HCT116 (cell line): Measurements from ENCODE around the gene BCAR1. TPM values are rescaled to one million over a fixed set of nuclear protein-coding genes. Genes with fewer than 3 reads are reported as not detected.

Experiments
- ATAC-seq: fragments of 200-7000 bp; cut with Tn5 transposase; 2 replicates; pipeline ENCODE4 v1.9.1; 2020; ENCODE audit warnings: mild to moderate bottlenecking, moderate library complexity
- BruUV-seq: library from RNA; stranded (reverse); fragments of 400-500 nt; replicated peaks from 2 replicates; lab custom pipeline; 2021; lab: Mats Ljungman, UMichigan
- CTCF ChIA-PET: fragments of 300-600 bp; sonication (Branson Sonifier 250); formaldehyde crosslinking; loops from one replicate; lab custom pipeline; 2021; ENCODE audit warnings: antibody characterized with exemption; lab: Charles Lee
- POLR2A ChIA-PET: fragments of 300-600, 350-600 bp; sonication (Branson Sonifier 250); formaldehyde crosslinking; loops from one replicate; lab custom pipeline; 2021; ENCODE audit warnings: antibody characterized with exemption; lab: Charles Lee
- RAD21 ChIA-PET, 2 experiments: fragments of 300-600 bp; sonication (Branson Sonifier 250); formaldehyde crosslinking; loops; one replicate each; lab custom pipeline; 2023; ENCODE audit warnings: low total read pairs in 2 of 2; ENCODE audit not compliant: uncharacterized antibody in 2 of 2, unreplicated experiment in 2 of 2, low non-redundant PET in 1 of 2; lab: Charles Lee
- DNase-seq: peaks from one replicate; pipeline ENCODE4 v3.0.0-alpha.2; 2010; ENCODE audit warnings: low read depth, low spot score
- H2AFZ ChIP-seq: fragments of 200-600 bp; shearing (Covaris generic), sonication (generic); 2 replicates; pipeline ENCODE4 v1.6.1; 2017; ENCODE audit warnings: low read depth, mixed run types, mixed read lengths, antibody characterized with exemption, low read length; ENCODE audit not compliant: poor library complexity, severe bottlenecking
- H3K27ac ChIP-seq: 2 replicates; pipeline ENCODE4 v1.5.1; 2012; ENCODE audit warnings: low read depth, low read length
- H3K27me3 ChIP-seq: fragments of 200-600 bp; sonication (generic); 2 replicates; pipeline ENCODE4 v1.6.1; 2016; ENCODE audit warnings: mixed run types, low read length, mixed read lengths; ENCODE audit not compliant: insufficient read depth
- H3K36me3 ChIP-seq, 2 experiments: fragments of 200-500 bp in 1 of 2; fragments of 200-600 bp in 1 of 2; sonication (Bioruptor generic) in 1 of 2; sonication (generic) in 1 of 2; 2 replicates each; pipeline versions ENCODE4 v1.5.1 to v1.6.1; 2014 to 2016; ENCODE audit warnings: low read length in 2 of 2, inconsistent platforms in 1 of 2, mixed read lengths in 1 of 2, mixed run types in 1 of 2; ENCODE audit not compliant: insufficient read depth in 2 of 2, control insufficient read depth in 1 of 2
- H3K4me1 ChIP-seq, 2 experiments: fragments of 200-600 bp in 1 of 2; sonication (generic) in 1 of 2; 2 replicates each; pipeline versions ENCODE4 v1.5.1 to v1.6.1; 2012 to 2017; ENCODE audit warnings: low read length in 2 of 2, inconsistent platforms in 1 of 2, mild to moderate bottlenecking in 1 of 2, mixed read lengths in 1 of 2, mixed run types in 1 of 2, moderate library complexity in 1 of 2; ENCODE audit not compliant: insufficient read depth in 2 of 2, control insufficient read depth in 1 of 2
- H3K4me2 ChIP-seq: fragments of 200-600 bp; sonication (generic); 2 replicates; pipeline ENCODE4 v1.6.1; 2017; ENCODE audit warnings: mixed run types, low read length, mixed read lengths
- H3K4me3 ChIP-seq, 2 experiments: fragments of 200-600 bp in 1 of 2; sonication (generic) in 1 of 2; replicated peaks in 1 of 2; 2 replicates each; pipeline ENCODE4 v1.5.1; 2011 to 2016; ENCODE audit warnings: low read length in 2 of 2, control low read depth in 1 of 2, low read depth in 1 of 2, mild to moderate bottlenecking in 1 of 2, mixed read lengths in 1 of 2, mixed run types in 1 of 2
- H3K79me2 ChIP-seq: fragments of 200-600 bp; sonication (generic); 2 replicates; pipeline ENCODE4 v1.6.1; 2017; ENCODE audit warnings: mild to moderate bottlenecking, mixed run types, low read length, moderate library complexity, mixed read lengths; ENCODE audit not compliant: insufficient read depth
- H3K9ac ChIP-seq: fragments of 200-600 bp; sonication (generic); 2 replicates; pipeline ENCODE4 v1.6.1; 2016; ENCODE audit warnings: low read length, mixed read lengths
- H3K9me2 ChIP-seq: fragments of 200-600 bp; sonication (generic), shearing (Covaris generic); 2 replicates; pipeline ENCODE4 v1.6.1; 2017; ENCODE audit warnings: mixed run types, mild to moderate bottlenecking, moderate library complexity; ENCODE audit not compliant: insufficient read depth
- H3K9me3 ChIP-seq, 2 experiments: fragments of 200-500 bp in 1 of 2; fragments of 200-600 bp in 1 of 2; sonication (Bioruptor generic) in 1 of 2; sonication (generic) in 1 of 2; 2 replicates each; pipeline ENCODE4 v1.6.1; 2014 to 2017; ENCODE audit warnings: low read length in 2 of 2, mixed read lengths in 2 of 2, inconsistent platforms in 1 of 2, low read depth in 1 of 2, mild to moderate bottlenecking in 1 of 2, mixed run types in 1 of 2, moderate library complexity in 1 of 2; ENCODE audit not compliant: control insufficient read depth in 1 of 2, insufficient read depth in 1 of 2
- H4K20me1 ChIP-seq: fragments of 200-600 bp; sonication (generic), shearing (Covaris generic); 2 replicates; pipeline ENCODE4 v1.6.1; 2017; ENCODE audit warnings: mixed run types, mild to moderate bottlenecking, moderate library complexity; ENCODE audit not compliant: insufficient read depth
- CEBPB ChIP-seq: IDR thresholded peaks from 2 replicates; pipeline ENCODE4 v1.6.1; 2012; ENCODE audit warnings: low read depth
- EGR1 ChIP-seq: IDR thresholded peaks from 2 replicates; pipeline ENCODE4 v1.6.1; 2012; ENCODE audit warnings: low read depth
- ELF1 ChIP-seq: IDR thresholded peaks from 2 replicates; pipeline ENCODE4 v1.6.1; 2012; ENCODE audit warnings: low read depth, borderline replicate concordance
- POLR2A ChIP-seq: IDR thresholded peaks from 2 replicates; pipeline ENCODE4 v1.7.0; 2011; ENCODE audit warnings: borderline replicate concordance; ENCODE audit not compliant: insufficient read depth, insufficient read length; ENCODE audit errors: extremely low read depth
- POLR2AphosphoS5 ChIP-seq: IDR thresholded peaks from 2 replicates; pipeline ENCODE4 v1.6.1; 2011; ENCODE audit warnings: mild to moderate bottlenecking, low read depth, low read length, moderate library complexity
- SIN3A ChIP-seq: IDR thresholded peaks from 2 replicates; pipeline ENCODE4 v1.6.1; 2012; ENCODE audit warnings: low read depth
- SP1 ChIP-seq: IDR thresholded peaks from 2 replicates; pipeline ENCODE4 v1.6.1; 2012; ENCODE audit warnings: low read depth
- SRF ChIP-seq: IDR thresholded peaks from 2 replicates; pipeline ENCODE4 v1.6.1; 2012; ENCODE audit warnings: low read depth
- TCF7L2 ChIP-seq: IDR thresholded peaks from 2 replicates; pipeline ENCODE4 v1.7.0; 2011; ENCODE audit warnings: borderline replicate concordance, inconsistent platforms; ENCODE audit not compliant: insufficient read depth, insufficient read length; ENCODE audit errors: extremely low read depth
- intact Hi-C: fragments of 100-400 bp; cut with micrococcal nuclease; formaldehyde crosslinking; loops from 2 replicates; pipeline ENCODE4 v1.10.0; 2022
- total RNA-seq: library from RNA; stranded (reverse); gene quantifications from one replicate; pipeline ENCODE4 v1.2.1, GENCODE V29; 2021; ENCODE audit not compliant: unreplicated experiment
- TF ChIP-seq, protein P1 (sequence below): IDR thresholded peaks from 2 replicates; pipeline ENCODE4 v1.6.1; 2011; ENCODE audit warnings: mild to moderate bottlenecking, low read length, moderate library complexity; ENCODE audit not compliant: insufficient replicate concordance; ENCODE audit errors: extremely low read depth
- TF ChIP-seq, protein P2 (sequence below): IDR thresholded peaks from 2 replicates; pipeline ENCODE4 v1.6.1; 2012
- TF ChIP-seq, protein P3 (sequence below): IDR thresholded peaks from 2 replicates; pipeline ENCODE4 v1.6.1; 2012; ENCODE audit warnings: low read depth

Gene BCAR1
- total RNA-seq, 1 experiment from 2014 or later = 49.6 TPM

DNA sequence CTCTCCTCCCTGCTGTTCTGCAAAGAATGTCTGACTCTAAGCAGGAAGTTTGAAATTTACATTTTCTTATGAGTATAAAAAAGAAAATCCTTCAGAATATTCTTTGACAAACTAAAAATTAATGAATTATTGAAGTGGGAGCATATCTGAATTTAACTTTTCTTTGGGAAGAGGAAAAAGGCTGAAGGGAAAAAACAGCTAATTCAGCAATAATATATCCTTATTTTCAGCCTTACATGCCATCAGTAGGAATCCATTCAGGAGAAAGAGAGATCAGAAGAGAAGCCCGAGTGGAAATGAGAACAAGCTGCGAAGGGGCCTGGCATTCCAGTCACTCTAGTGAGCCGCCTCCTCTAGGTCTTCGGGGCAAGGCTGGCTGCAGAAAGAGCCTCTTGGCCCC is 41.7 kb upstream of the BCAR1 start (continued):
- TF ChIP-seq, protein P1, sequence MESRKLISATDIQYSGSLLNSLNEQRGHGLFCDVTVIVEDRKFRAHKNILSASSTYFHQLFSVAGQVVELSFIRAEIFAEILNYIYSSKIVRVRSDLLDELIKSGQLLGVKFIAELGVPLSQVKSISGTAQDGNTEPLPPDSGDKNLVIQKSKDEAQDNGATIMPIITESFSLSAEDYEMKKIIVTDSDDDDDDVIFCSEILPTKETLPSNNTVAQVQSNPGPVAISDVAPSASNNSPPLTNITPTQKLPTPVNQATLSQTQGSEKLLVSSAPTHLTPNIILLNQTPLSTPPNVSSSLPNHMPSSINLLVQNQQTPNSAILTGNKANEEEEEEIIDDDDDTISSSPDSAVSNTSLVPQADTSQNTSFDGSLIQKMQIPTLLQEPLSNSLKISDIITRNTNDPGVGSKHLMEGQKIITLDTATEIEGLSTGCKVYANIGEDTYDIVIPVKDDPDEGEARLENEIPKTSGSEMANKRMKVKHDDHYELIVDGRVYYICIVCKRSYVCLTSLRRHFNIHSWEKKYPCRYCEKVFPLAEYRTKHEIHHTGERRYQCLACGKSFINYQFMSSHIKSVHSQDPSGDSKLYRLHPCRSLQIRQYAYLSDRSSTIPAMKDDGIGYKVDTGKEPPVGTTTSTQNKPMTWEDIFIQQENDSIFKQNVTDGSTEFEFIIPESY = no peak
- TF ChIP-seq, protein P2, sequence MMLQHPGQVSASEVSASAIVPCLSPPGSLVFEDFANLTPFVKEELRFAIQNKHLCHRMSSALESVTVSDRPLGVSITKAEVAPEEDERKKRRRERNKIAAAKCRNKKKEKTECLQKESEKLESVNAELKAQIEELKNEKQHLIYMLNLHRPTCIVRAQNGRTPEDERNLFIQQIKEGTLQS = no peak
- TF ChIP-seq EGR1 (no peak), POLR2AphosphoS5 (no peak), TCF7L2 (no peak)
- TF ChIP-seq, protein P3, sequence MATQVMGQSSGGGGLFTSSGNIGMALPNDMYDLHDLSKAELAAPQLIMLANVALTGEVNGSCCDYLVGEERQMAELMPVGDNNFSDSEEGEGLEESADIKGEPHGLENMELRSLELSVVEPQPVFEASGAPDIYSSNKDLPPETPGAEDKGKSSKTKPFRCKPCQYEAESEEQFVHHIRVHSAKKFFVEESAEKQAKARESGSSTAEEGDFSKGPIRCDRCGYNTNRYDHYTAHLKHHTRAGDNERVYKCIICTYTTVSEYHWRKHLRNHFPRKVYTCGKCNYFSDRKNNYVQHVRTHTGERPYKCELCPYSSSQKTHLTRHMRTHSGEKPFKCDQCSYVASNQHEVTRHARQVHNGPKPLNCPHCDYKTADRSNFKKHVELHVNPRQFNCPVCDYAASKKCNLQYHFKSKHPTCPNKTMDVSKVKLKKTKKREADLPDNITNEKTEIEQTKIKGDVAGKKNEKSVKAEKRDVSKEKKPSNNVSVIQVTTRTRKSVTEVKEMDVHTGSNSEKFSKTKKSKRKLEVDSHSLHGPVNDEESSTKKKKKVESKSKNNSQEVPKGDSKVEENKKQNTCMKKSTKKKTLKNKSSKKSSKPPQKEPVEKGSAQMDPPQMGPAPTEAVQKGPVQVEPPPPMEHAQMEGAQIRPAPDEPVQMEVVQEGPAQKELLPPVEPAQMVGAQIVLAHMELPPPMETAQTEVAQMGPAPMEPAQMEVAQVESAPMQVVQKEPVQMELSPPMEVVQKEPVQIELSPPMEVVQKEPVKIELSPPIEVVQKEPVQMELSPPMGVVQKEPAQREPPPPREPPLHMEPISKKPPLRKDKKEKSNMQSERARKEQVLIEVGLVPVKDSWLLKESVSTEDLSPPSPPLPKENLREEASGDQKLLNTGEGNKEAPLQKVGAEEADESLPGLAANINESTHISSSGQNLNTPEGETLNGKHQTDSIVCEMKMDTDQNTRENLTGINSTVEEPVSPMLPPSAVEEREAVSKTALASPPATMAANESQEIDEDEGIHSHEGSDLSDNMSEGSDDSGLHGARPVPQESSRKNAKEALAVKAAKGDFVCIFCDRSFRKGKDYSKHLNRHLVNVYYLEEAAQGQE = no peak
- TF ChIP-seq, all 23 proteins: peak for 0

DNA sequence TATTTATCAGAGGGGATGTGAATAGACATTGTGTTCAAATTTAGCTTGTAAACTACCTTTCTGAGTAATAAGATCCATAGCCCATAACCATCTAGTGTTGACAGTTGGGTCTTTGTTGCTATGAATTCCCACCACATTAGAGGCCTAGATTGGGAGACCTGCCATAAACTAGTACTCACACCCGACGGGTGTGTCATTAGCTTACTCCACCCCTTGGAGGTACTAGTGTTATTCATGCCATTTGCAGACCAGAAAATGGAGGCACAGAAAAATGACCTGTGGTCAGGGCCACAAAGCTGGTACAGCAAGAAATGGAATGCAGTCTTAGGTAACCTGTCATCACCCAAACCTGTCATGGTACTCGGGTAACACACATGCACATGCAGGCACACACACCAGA is 41.3 kb upstream of the BCAR1 start:
- no peak for DNase-seq
- Histone ChIP-seq H2AFZ (no peak overlapping the region), H3K9me3 (no peaks in the 10 kb centered on the region), H3K27ac (no peak overlapping the region), H4K20me1 (no peaks in the 10 kb centered on the region), H3K36me3 (peaks cover 0 to 4% of the 10 kb centered on the region in 2 experiments; a peak in 2 of 4 replicates), H3K9ac (no peak overlapping the region), H3K79me2 (no peaks in the 10 kb centered on the region), H3K27me3 (no peaks in the 10 kb centered on the region), H3K4me2 (no peak overlapping the region), H3K4me1 (peaks cover 4 to 35% of the 10 kb centered on the region in 2 experiments; a peak in 3 of 4 replicates), H3K9me2 (no peaks in the 10 kb centered on the region), H3K4me3 (no peak overlapping the region)
- no peak for TF ChIP-seq SIN3A
- TF ChIP-seq EGR1 = no peak
- TF ChIP-seq ELF1 = no peak
- TF ChIP-seq SP1 = no peak
- no peak for TF ChIP-seq TCF7L2
- TF ChIP-seq, protein P2 = no peak
- no peak for TF ChIP-seq SRF
- TF ChIP-seq POLR2AphosphoS5 = no peak
- TF ChIP-seq, protein P1 = no peak
- TF ChIP-seq POLR2A = no peak
- TF ChIP-seq CEBPB = no peak
- CTCF ChIA-PET = interaction anchor here (1.5 kb wide), 1 partner anchor 9 kb away, joined by 3 read pairs; no protein-coding TSS in a partner anchor
- intact Hi-C loops = no loop called here
- BruUV-seq = no TSS peak
- POLR2A ChIA-PET = interaction anchor here (1.2 kb wide), 1 partner anchor 13 kb away, joined by 5 read pairs; no protein-coding TSS in a partner anchor
- ATAC-seq = no peak
- RAD21 ChIA-PET = no interaction called here
